AG04450 (cell line): ENCODE measurements around the gene BNIP5. TPM values are rescaled to one million over a fixed set of nuclear protein-coding genes. Genes with fewer than 3 reads are reported as not detected.
A peak's percentile ranks its signal among the peaks of the same experiment; 100 is the strongest.

Source experiments
- CTCF ChIA-PET: fragments of 300-600, 350-600 bp; formaldehyde crosslinking; extraction: SDS; loops from one replicate; lab custom pipeline; 2022; ENCODE audit warnings: antibody characterized with exemption, inconsistent platforms; lab: Charles Lee
- POLR2A ChIA-PET: fragments of 350-600 bp; formaldehyde crosslinking; extraction: SDS; loops from one replicate; lab custom pipeline; 2021; ENCODE audit warnings: antibody characterized with exemption, inconsistent platforms; lab: Yijun Ruan, JAX
- DNase-seq: peaks from one replicate; pipeline ENCODE4 v3.0.0-alpha.2; 2011; ENCODE audit warnings: low read depth, low spot score
- H3K27ac ChIP-seq: one replicate; pipeline ENCODE4 v1.5.1; 2012; ENCODE audit warnings: low read depth, low read length, control low read depth
- H3K27me3 ChIP-seq: one replicate; pipeline ENCODE4 v1.6.0; 2012; ENCODE audit warnings: low read length; ENCODE audit not compliant: control insufficient read depth, insufficient read depth
- H3K4me3 ChIP-seq: 2 replicates; pipeline ENCODE4 v1.5.1; 2011; ENCODE audit warnings: mild to moderate bottlenecking, low read depth, low read length, control low read depth
- H3K9me3 ChIP-seq: 2 replicates; pipeline ENCODE4 v1.5.1; 2012; ENCODE audit warnings: low read length; ENCODE audit not compliant: control insufficient read depth, insufficient read depth
- polyA plus RNA-seq: library from polyadenylated mRNA; depleted of rRNA; stranded (reverse); fragments of >200 nt; gene quantifications from 2 replicates; pipeline ENCODE4 v1.2.3, GENCODE V29; 2011
- TF ChIP-seq, protein P1 (sequence below): IDR thresholded peaks from 2 replicates; pipeline ENCODE4 v1.5.1; 2011; ENCODE audit warnings: low read depth, low read length, control low read depth, inconsistent platforms

The BNIP5 gene
- polyA plus RNA-seq, 1 experiment = not detected

DNA sequence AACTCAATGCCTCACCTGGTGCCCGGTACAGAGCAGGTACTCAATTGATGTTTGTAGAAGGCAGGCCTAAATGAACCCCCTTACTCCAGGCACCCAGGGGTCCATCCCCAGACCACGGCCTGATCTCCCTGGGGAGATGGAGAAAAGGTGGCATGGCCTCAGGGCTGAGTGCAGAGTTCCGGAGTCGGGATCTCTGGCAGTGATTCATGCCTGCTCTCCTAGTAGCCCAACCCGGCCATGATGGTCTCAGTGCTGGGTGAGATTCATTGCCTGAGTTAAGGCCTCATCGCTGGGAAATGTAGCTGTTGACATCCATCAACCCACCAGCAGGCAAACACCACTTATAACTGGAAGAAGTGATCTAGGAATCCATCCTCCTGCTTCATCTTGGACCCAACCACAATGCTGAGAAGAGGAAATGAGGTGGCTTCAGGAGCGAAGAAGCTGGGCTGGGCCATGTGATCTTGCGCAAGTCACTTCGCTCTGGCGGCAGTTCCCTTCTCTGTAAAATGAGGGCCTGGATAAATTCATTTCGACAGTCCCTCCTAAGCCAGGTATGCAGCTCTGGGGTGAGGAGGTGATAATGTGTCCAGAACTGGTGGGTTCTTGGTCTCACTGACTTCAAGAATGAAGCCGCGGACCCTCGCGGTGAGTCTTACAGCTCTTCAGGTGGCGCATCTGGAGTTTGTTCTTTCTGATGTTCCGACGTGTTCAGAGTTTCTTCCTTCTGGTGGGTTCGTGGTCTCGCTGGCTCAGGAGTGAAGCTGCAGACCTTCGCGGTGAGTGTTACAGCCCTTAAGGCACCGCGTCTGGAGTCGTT, 26.1 kb upstream of the BNIP5 start:
- POLR2A ChIA-PET = no interaction called here
- Histone ChIP-seq H3K27me3 (peaks cover 7% of the 10 kb centered on the region), H3K27ac (no peak overlapping the region), H3K9me3 (peaks cover 4% of the 10 kb centered on the region; the same call in 1 of the 2 replicates), H3K4me3 (no peak overlapping the region)
- CTCF ChIA-PET = interaction anchor here (1.1 to 3.2 kb wide), 5 partner anchors 11 to 268 kb away, joined by 3 to 24 read pairs (median 6); no protein-coding TSS in a partner anchor
- DNase-seq = no peak
- TF ChIP-seq, protein P1, sequence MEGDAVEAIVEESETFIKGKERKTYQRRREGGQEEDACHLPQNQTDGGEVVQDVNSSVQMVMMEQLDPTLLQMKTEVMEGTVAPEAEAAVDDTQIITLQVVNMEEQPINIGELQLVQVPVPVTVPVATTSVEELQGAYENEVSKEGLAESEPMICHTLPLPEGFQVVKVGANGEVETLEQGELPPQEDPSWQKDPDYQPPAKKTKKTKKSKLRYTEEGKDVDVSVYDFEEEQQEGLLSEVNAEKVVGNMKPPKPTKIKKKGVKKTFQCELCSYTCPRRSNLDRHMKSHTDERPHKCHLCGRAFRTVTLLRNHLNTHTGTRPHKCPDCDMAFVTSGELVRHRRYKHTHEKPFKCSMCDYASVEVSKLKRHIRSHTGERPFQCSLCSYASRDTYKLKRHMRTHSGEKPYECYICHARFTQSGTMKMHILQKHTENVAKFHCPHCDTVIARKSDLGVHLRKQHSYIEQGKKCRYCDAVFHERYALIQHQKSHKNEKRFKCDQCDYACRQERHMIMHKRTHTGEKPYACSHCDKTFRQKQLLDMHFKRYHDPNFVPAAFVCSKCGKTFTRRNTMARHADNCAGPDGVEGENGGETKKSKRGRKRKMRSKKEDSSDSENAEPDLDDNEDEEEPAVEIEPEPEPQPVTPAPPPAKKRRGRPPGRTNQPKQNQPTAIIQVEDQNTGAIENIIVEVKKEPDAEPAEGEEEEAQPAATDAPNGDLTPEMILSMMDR = no peak

DNA sequence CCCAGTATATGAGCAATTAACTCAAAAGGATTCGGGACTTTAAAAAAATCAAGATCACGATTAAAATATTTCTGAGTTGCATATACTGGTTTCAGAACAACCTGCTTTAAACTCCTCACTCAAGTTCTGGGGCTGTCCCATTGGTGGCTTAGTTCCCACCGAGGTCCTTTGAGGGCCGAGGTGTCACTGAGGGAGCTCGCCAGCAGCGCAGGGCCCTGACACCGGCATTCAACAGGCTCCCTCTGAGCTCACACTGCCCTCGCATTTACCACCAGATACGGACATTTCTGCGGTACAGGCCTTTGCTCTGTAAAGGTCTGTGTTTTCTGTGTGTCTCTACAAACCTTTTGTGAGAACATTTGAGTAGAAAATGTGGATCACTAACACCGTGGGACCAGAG, 24.4 kb upstream of the BNIP5 start:
- Histone ChIP-seq H3K27me3 (peaks cover 12% of the 10 kb centered on the region), H3K27ac (no peak overlapping the region), H3K9me3 (peaks cover 4% of the 10 kb centered on the region; the same call in 1 of the 2 replicates), H3K4me3 (no peak overlapping the region)
- DNase-seq = no peak
- ChIA-PET POLR2A (no interaction called here), CTCF (interaction anchor here (0.6 to 4.7 kb wide), 22 partner anchors 9 to 1449 kb away, joined by 3 to 59 read pairs (median 4); no protein-coding TSS in a partner anchor)
- TF ChIP-seq, protein P1 = no peak

DNA sequence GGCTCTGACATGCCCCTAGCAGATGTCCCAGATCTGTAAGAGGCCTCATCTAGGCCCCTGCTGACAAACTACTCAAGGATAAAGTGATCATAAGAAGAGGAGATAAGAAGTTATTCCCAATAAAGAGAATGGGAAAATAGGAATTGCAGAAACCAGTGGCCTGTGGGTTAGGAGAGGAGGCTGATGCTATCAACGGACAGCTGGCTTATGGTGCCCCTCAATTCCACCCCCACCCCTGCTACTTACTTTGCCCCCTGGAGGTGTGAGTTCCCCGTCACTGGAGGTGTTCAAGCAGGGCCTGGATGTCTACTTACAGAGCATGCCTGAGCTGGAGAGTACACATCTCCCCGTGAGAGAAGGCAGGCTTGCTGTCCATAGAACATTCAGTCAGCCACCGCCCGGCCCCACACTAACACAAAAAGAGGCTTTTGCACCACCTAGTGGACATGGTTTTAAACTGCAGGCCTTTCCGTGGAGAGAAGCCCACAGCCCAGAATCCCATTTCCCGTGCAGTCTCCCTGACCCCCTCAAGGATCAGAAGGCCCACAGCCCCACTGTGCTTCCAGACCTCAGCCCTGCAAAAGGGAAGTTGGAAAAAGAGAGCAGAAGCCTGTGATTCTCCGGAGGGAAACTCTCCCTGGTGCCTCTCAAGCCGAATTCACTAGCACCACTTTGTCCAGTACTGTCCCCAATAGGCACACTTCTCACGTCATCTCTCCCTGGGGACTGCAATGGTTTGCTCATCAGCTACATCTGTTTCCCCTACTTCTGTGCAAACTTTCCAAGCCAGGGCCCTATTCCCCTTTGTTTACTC, 23.8 kb upstream of the BNIP5 start:
- Histone ChIP-seq H3K27me3 (peaks cover 12% of the 10 kb centered on the region), H3K4me3 (no peak overlapping the region), H3K9me3 (peaks cover 4% of the 10 kb centered on the region; the same call in 1 of the 2 replicates), H3K27ac (no peak overlapping the region)
- TF ChIP-seq, protein P1 = peak; percentile 78
- POLR2A ChIA-PET = no interaction called here
- CTCF ChIA-PET = interaction anchor here (0.6 to 4.7 kb wide), 23 partner anchors 8 to 1450 kb away, joined by 3 to 59 read pairs (median 4); no protein-coding TSS in a partner anchor
- no peak for DNase-seq

DNA sequence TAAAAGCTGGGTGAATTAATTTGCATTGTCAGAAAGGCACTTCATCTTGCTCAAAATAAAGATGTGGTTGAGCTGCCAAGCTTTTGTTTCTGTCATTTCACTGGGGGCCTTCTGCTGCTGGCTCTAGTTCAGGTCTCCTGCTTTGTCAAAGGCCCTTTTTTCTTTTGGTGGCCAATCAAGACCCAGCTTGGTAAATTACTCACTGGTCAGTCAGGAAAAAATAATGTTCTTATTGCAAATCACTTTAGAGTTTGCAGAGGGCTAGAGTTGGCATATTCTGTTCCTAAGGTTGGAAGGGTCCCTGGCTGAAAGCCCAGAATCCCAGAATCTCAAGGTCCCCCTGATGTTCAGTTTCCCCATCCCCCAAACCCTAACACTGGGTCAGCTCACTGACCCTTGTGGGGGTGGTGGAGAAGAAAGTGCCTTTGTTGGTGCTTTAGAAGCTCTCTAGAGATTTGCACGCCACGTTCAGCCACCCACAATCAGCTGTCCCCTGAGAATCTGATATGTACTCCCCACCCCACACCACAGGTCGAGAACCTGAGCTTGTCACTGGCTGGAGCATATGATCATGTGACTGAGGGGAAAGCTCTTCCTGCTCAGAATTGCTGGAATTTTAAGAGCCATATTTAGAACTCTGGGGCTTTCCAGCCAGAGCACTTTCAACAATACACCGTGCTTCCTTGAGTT, 21.7 kb upstream of the BNIP5 start:
- TF ChIP-seq, protein P1 = no peak
- ChIA-PET POLR2A (no interaction called here), CTCF (interaction anchor here (0.6 to 4.7 kb wide), 8 partner anchors 13 to 770 kb away, joined by 3 to 59 read pairs (median 5); no protein-coding TSS in a partner anchor)
- H3K27ac ChIP-seq = no peak overlapping the region
- H3K27me3 ChIP-seq = peaks cover 14% of the 10 kb centered on the region
- H3K9me3 ChIP-seq = peaks cover 3% of the 10 kb centered on the region; the same call in 1 of the 2 replicates
- no peak overlapping the region for H3K4me3 ChIP-seq
- DNase-seq = no peak
